ENCODE results near the gene FBH1. TPM values are rescaled to one million over a fixed set of nuclear protein-coding genes. Genes with fewer than 3 reads are reported as not detected.
"Not testable (repeated sequence)": the region's sequence is repeated elsewhere in the genome, so short reads cannot be mapped to it uniquely, and the experiment has no call there.

The FBH1 gene
- total RNA-seq, 6 experiments from 2014 or later: 30.8 to 38.6 (median 35.8) TPM

DNA sequence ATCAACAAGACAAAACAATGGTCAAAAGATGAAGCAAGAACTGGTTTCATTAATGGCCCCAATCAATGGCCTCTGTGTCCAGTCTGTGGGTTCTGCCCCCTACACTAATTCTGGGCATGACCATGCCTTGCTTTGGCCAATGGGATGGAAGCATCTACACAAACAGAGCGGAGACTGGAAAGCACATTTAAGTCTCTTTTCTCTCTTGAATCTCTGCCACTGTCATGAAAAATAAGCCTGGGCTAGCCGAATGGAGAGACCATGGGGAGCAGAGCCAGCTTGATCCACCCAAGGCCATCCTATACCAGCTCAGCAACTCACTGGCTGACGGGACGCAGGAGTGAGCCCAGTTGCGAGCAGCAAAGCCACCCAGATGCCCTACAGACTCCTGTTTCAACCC lies 31.2 kb upstream of the FBH1 start:
- 86% methylated on average over 1 of the region's 5 CpGs for WGBS (ENCODE audit: insufficient coverage, low coverage, low lambda C conversion rate, missing lambda C conversion rate)
- no peak overlapping the region for H3K4me3 ChIP-seq
- no peak for ATAC-seq
- no peaks in the 10 kb centered on the region for H3K9me3 ChIP-seq
- H3K4me1 ChIP-seq: no peaks in the 10 kb centered on the region
- TF ChIP-seq POLR2A (IDR thresholded peaks at IDR 0.05): no peak
- TF ChIP-seq CTCF (IDR thresholded peaks at IDR 0.05): no peak
- DNase-seq: no peak
- intact Hi-C loops (cut with DNase I): no loop called here
- no peaks in the 10 kb centered on the region for H3K27me3 ChIP-seq
- no peaks in the 10 kb centered on the region for H3K36me3 ChIP-seq
- no peak overlapping the region for H3K27ac ChIP-seq

- no peaks in the 10 kb centered on the region for H3K36me3 ChIP-seq
- 67% methylated on average over 7 of the region's 7 CpGs for WGBS (ENCODE audit: insufficient coverage, low coverage, low lambda C conversion rate, missing lambda C conversion rate)
- peak in 3 of 4 donors; percentile 40 to 48 (median 43) for ATAC-seq
- H3K4me1 ChIP-seq: no peaks in the 10 kb centered on the region
- TF ChIP-seq POLR2A (IDR thresholded peaks at IDR 0.05) (no peak), CTCF (IDR thresholded peaks at IDR 0.05) (no peak)
- no peak overlapping the region for H3K27ac ChIP-seq
- DNase-seq: no peak
- H3K27me3 ChIP-seq: no peaks in the 10 kb centered on the region
- no peak overlapping the region for H3K4me3 ChIP-seq
- H3K9me3 ChIP-seq: no peaks in the 10 kb centered on the region
- intact Hi-C loops (cut with DNase I): no loop called here
Measured at GRCh38 chr10:5860066-5860465, 30.0 kb upstream of the FBH1 start.

DNA sequence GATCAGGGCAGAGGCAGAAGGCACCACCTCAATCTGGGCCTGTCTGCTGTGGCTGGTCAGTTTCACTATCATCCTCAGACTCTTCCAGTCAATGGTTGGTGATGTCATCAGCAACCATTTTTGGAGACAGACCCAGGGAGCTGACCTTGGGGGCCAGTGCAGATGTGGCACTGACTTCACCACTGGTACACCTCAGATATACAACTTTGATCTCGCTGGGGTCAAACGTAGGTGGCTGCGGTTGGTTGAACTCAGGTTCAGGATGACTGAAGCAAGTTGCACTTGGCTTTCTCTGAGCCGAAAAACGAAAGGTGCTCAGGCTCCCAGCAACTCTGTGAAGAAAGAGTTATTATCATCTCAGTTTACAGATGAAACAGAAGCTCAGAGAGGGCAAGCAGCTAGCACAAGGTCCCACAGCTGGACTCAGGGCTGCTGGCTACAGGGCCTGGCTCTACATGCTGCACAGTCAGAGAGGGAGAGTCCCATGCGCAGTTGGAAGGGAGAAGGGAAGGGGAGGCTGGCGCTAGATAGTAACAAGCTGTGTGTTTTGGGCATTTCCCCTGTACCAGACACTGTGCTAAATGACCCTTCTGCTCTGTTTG lies 27.6 kb upstream of the FBH1 start:
- Histone ChIP-seq H3K27ac (no peak overlapping the region), H3K4me3 (no peak overlapping the region), H3K4me1 (no peaks in the 10 kb centered on the region), H3K9me3 (no peaks in the 10 kb centered on the region), H3K27me3 (no peaks in the 10 kb centered on the region), H3K36me3 (no peaks in the 10 kb centered on the region)
- no peak for ATAC-seq
- intact Hi-C loops (cut with DNase I): no loop called here
- WGBS (ENCODE audit: insufficient coverage, low coverage, low lambda C conversion rate, missing lambda C conversion rate): 100% methylated on average over 3 of the region's 7 CpGs
- TF ChIP-seq POLR2A (IDR thresholded peaks at IDR 0.05) (no peak), CTCF (IDR thresholded peaks at IDR 0.05) (no peak)
- DNase-seq: no peak

- H3K9me3 ChIP-seq; H3K27ac ChIP-seq; DNase-seq; H3K4me3 ChIP-seq; intact Hi-C loops (cut with DNase I); ATAC-seq; H3K36me3 ChIP-seq; H3K27me3 ChIP-seq; H3K4me1 ChIP-seq: not testable (repeated sequence)
- WGBS (ENCODE audit: insufficient coverage, low coverage, low lambda C conversion rate, missing lambda C conversion rate): 90% methylated on average over 2 of the region's 9 CpGs
Measured at GRCh38 chr10:5862981-5863685, 26.9 kb upstream of the FBH1 start.

GRCh38 chr10:5866451-5867081 lies 23.5 kb upstream of the FBH1 start:
- not testable (repeated sequence) for H3K9me3 ChIP-seq, H3K27ac ChIP-seq
- WGBS (ENCODE audit: insufficient coverage, low coverage, low lambda C conversion rate, missing lambda C conversion rate): 51% methylated on average over 5 of the region's 5 CpGs

GRCh38 chr10:5867091-5867615 lies 22.9 kb upstream of the FBH1 start:
- 47% methylated on average over 4 of the region's 4 CpGs for WGBS (ENCODE audit: insufficient coverage, low coverage, low lambda C conversion rate, missing lambda C conversion rate)
- H3K27ac ChIP-seq; H3K4me3 ChIP-seq; H3K9me3 ChIP-seq; H3K36me3 ChIP-seq; ATAC-seq; H3K27me3 ChIP-seq; H3K4me1 ChIP-seq; DNase-seq; intact Hi-C loops (cut with DNase I): not testable (repeated sequence)

More at GRCh38 chr10:5866451-5867081, 23.5 kb upstream of the FBH1 start:
- H3K27me3 ChIP-seq; intact Hi-C loops (cut with DNase I); DNase-seq; H3K4me1 ChIP-seq; H3K4me3 ChIP-seq; ATAC-seq; H3K36me3 ChIP-seq: not testable (repeated sequence)

GRCh38 chr10:5868383-5868782 lies 21.7 kb upstream of the FBH1 start:
- DNase-seq; H3K4me3 ChIP-seq; H3K4me1 ChIP-seq; H3K27ac ChIP-seq; intact Hi-C loops (cut with DNase I); H3K36me3 ChIP-seq; ATAC-seq; H3K9me3 ChIP-seq; H3K27me3 ChIP-seq: not testable (repeated sequence)
- 97% methylated on average over 6 of the region's 8 CpGs for WGBS (ENCODE audit: insufficient coverage, low coverage, low lambda C conversion rate, missing lambda C conversion rate)

All from right lobe of liver (tissue), 6 donors.